HG02943 (cell line): ENCODE data around the gene SYF2.
A peak's percentile ranks its signal among the peaks of the same experiment; 100 is the strongest.
"Not testable (repeated sequence)": the region's sequence is repeated elsewhere in the genome, so short reads cannot be mapped to it uniquely, and the experiment has no call there.

ENCODE experiments used
- ATAC-seq: cut with Tn5 transposase; IDR thresholded peaks from one replicate; pipeline ENCODE4 v1.9.1; 2021; ENCODE audit warnings: mild to moderate bottlenecking, low read depth, moderate library complexity; ENCODE audit not compliant: unreplicated experiment

Gene SYF2

GRCh38 chr1:25232027-25232865 lies at the start of gene SYF2:
Gene SYF2 (minus strand): TSS chr1:25232502. CDS start chr1:25232467, 35 bp downstream.
- peak; percentile 63 for ATAC-seq

DNA sequence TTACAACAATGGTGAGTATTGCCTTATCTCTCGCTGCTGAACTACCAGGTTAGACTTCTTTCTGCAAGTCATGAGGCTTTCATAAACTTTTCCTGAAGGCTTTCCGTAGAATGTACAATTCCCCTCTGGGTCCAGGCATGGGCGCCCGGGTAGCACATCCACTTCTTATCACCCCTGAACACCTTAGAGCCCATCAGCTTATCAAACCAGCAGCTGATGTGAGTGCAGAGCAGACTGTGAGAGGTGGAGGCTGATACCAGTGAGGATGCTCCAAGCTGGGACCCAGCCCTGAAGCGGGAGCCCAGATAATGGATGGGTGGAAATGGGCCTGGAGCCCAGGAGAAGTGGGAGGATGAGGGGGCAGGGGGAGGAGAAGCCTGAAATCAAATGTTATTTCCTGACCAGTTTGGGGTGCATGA lies 47.4 kb upstream of the SYF2 start:
- ATAC-seq, result not testable (repeated sequence)

DNA sequence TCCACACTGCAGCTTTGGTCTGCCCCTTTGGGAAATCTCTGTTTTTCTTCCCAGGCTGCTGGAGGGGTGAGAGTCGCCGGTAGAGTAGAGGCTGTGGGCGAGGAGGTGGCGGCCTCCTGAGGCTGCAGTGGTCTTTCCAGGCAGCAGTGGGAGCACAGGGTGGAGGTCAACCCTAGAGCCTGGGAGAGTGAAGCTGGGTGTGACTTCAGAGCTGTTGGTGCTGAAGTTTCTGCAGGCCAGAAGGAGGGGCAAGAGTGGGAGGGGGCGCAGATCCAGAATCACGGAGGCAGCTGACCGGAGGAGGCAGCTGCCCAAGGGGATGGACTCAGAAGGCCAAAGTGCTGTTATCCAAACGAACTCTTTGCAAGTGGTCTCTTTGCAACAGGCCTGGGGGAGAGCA lies 46.5 kb upstream of the SYF2 start:
- ATAC-seq, result not testable (repeated sequence)

DNA sequence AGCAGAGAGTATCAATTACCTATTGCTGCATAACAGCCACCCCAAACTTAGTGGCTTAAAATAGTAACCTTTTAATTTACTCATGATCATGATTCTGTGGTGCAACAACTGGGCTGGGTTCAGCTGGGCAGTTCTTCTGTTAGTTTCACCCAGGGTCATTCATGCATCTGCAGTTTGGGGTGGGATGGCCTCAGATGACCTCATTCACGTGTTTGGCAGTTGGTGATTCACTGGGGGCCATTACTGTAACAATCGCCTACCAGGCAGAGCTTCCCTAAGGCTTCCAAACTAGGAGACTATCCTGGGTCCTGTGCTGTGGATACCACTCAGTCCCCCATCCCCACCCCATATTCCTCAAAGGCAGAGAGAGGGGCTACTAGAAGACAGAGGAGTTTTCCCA lies 46.1 kb upstream of the SYF2 start:
- ATAC-seq, result not testable (repeated sequence)

DNA sequence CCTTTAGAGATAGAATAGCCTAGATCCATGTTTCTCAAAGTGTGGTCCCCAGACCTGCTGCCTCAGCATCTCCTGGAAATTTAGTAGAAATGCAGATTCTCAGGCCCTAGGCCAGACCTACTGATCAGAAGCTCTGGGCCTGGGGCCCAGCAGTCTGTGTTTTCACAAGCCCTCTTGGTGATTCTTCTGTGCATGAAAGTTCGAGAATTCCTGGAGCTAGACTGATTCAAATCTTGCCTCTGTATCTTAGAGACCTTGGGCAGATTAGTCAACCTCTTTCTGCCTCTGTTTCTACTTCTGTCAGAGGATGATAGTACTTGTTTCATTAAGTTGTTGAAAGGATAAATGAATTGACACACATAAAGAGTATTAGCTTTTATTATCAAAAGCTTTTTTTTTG lies 45.0 kb upstream of the SYF2 start:
- ATAC-seq, result not testable (repeated sequence)

GRCh38 chr1:25275648-25276047 lies 43.3 kb upstream of the SYF2 start:
- ATAC-seq, result not testable (repeated sequence)

DNA sequence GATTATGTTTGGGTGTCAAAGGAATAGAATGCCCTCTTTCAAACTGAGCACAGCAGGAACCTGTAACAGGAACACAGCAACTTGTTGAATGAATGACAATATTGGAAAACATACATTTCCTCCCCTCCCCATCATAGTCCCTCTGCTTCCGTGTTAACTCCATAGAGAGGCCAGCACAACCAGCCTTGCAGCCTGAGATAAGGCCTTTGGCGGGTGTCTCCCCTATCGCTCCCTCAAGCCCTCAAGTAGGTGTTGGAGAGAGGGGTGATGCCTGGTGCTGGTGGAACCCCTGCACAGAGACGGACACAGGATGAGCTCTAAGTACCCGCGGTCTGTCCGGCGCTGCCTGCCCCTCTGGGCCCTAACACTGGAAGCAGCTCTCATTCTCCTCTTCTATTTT lies 39.9 kb upstream of the SYF2 start, which contains the start of gene RHD:
Gene RHD, plus strand, starts transcription at position 272 of the 400 bp plus-strand sequence. Its CDS starts 39 bp downstream, at position 311.
- ATAC-seq, result not testable (repeated sequence)

- ATAC-seq, result not testable (repeated sequence)
These were observed 36.0 kb upstream of the SYF2 start for GRCh38 chr1:25268143-25268760.

GRCh38 chr1:25267288-25268142 lies 35.2 kb upstream of the SYF2 start:
- not testable (repeated sequence) for ATAC-seq

GRCh38 chr1:25266554-25267287 lies 34.4 kb upstream of the SYF2 start:
- not testable (repeated sequence) for ATAC-seq

DNA sequence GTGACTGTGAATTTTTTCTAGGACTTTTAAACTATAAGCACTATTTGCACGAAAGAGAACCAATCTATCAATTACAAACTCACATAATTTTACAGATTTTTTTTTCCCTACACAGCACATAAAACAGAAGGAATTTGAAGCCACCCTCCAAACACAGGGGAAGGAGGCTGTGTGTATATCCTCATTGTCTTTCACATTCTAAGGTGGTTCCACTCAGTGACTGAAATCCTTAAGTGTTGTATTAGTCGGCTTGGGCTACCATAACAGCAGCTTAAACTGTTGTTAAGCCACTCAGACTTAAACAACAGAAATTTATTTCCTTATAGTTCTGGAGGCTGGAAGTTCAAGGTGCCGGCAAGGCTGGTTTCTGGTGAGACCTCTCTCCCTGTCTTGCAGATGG lies 28.0 kb upstream of the SYF2 start:
- ATAC-seq, result not testable (repeated sequence)

DNA sequence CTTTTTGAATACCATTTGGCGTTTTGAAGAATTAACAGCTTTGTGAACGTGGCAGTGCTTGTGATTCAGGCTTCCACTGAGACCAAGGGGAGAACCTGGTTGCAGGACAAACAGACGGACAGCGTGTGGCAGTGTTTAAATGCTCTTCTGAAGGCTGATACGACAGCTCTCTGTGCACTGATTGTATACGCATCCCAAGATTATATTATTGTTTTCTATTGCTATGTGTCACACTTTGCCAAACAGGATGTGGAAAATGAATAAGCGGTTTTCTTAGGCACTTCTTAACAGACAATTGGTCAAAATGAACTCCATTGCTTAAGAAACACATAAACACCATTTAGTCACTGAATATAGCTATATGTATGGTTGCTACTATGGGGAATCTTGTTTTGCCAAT lies 27.5 kb upstream of the SYF2 start:
- not testable (repeated sequence) for ATAC-seq

- ATAC-seq, result no peak
These were observed 24.9 kb upstream of the SYF2 start for GRCh38 chr1:25257196-25257595.

- no peak for ATAC-seq
These were observed 24.3 kb upstream of the SYF2 start for GRCh38 chr1:25256578-25256965.

DNA sequence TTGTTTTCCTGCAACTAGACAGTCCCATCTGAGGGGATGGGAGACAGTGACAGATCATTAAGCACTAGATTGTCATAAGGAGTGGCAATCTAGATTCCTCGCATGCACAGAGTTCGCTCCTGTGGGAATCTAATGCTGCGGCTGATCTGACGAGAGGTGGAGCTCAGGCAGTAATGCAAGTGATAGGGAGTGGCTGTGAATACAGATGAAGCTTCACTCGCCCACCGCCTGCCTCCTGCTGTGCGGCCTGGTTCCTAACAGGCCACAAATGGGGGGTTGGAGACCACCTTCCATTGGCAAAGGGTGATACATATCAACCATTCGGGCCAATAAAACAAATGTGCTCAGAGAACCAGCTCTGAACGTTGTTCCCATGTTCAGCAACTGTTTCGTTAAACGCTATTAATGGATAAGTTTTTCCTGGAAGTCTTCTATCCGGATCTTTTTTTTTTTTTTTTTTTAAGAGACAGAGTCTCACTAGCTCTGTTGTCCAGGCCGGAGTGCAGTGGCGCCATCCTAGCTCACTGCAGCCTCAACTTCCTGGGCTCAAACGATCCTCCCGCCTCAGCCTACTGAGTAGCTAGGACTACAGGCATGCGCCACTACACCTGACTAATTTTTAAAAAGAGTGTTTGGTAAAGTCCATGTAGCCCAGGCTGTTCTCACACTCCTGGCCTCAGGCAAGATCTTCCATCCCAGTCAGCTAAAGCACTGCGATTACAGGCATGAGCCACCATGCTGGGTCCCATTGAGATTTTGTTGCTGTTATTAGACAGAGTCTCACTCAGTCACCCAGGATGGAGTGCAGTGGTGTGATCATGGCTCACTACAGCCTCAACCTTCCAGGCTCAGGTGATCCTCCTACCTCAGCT lies 23.6 kb upstream of the SYF2 start:
- no peak for ATAC-seq

DNA sequence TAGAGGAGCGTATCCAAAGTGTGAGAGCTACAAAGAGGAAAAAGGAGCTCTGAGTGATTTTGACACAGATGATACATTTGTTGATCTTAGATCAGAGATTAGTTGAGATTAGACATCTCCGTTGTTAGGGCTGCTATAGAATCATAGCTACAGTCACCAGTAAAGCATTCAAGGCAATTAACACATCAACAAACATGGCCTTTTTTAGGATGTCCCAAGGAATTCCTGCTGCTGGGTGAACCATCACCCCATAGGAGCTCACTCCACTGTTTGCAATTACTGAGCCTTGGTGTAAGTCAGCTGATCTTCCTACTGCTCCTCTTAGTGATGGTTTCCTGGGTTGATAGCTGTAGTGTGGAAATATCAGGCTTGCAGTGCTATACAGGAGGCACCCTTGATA lies 21.6 kb upstream of the SYF2 start:
- no peak for ATAC-seq

DNA sequence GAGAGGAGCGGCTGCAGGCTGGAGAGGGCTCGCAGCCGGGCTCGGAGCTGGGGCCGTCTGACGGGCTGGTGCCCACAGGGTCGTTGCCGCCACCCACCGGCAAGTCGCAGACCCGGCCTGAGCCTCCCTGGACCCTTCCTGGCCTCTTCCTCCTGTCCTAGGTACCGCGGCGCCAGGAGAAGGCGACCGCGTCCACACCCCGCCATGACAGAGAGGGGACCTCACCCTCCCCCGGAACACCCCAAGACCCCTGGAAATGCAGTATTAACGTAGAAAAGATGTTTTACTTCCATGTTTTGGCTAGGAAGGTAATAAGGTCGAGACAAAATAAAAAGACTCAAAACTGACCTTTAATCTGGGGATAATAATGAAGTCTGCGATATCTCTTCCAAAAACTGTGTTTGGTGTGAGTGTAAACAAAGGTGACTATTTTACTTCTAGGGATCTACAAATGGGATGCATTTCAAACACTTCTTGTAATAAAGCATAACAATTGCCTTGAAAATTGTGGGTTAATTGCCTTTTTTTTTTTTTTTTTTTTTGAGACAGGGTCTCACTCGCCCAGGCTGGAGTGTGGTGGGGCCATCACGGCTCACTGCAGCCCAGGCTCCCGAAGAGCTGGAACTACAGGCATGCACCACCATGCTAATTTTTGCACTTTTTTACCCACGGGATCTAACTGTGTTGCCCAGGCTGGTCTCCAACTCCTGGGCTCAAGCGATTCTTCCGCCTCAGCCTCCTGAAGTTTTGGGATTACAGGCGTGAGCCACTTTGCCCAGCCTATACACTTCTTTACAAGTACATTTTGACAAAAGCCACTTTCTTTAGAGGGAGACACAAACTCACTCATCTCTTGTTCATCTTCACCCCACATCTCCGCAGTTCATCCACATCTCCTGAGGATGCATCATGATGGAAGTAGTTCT lies 15.8 kb upstream of the SYF2 start:
- ATAC-seq, result peak; percentile 37
